GM19328 (cell line): ENCODE data around the gene SEPHS2.
"Not testable (repeated sequence)": the region's sequence is repeated elsewhere in the genome, so short reads cannot be mapped to it uniquely, and the experiment has no call there.

Experiments
- ATAC-seq: cut with Tn5 transposase; IDR thresholded peaks from one replicate; pipeline ENCODE4 v1.9.1; 2021; ENCODE audit warnings: mild to moderate bottlenecking, moderate library complexity; ENCODE audit not compliant: unreplicated experiment

Gene SEPHS2

DNA sequence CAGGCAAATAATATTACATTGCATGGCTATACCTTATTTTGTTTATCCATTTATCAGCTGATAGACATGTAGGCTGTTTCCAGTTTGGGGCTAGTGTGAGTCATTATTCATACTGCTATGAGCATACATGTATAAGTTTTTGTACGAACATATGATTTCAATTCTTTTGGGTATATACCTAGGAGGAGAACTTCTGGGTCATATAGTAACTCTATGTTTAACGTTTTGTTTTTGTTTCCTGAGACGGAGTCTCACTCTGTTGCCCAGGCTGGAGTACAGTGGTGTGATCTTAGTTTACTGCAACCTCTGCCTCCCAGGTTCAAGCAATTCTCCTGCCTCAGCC, 24.5 kb upstream of the SEPHS2 start:
- ATAC-seq, result no peak

- ATAC-seq, result no peak
Observed at GRCh38 chr16:30464078-30464477, 18.4 kb upstream of the SEPHS2 start.

GRCh38 chr16:30461426-30461825, 15.8 kb upstream of the SEPHS2 start:
- ATAC-seq, result not testable (repeated sequence)

GRCh38 chr16:30459456-30459855, 13.8 kb upstream of the SEPHS2 start:
- ATAC-seq, result no peak

DNA sequence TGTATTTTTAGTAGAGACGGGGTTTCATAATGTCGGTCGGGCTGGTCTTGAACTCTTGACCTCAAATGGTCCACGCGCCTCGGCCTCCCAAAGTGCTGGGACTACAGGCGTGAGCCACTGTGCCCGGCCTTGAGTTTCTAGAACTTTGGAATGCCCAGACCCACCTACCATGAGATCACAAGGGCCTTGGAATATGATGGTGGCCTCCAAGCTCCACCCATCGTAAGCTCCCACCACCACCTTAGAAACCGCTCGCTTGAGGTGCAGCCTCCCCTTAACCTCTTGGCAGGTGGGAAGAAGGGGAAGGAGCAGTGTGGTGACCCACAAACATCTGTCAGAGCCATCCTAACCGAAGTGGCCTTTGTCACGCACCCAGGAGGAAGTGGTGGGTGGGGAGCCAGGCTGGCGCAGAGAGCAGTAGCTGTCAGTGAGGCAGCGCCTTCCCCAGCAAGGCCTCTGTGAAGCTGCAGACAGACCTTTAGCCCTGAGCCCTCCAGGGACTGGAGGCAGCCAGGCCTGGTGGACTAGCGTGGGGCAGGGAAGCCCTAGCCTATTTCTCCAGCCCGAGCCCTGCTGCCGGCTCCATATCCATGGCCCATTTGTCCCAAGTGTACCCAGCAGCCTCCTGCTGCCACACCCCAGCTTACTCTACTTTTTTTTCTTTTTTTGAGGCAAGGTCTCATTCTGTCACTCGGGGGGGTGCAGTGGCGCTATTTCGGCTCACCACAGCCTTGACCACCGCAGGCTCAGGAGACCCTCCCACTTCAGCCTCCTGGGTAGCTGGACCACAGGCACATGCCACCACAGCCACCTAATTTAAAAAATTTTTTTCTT, 13.1 kb upstream of the SEPHS2 start:
- ATAC-seq, result peak; percentile 80

GRCh38 chr16:30457743-30458560, 12.3 kb upstream of the SEPHS2 start:
- no peak for ATAC-seq

DNA sequence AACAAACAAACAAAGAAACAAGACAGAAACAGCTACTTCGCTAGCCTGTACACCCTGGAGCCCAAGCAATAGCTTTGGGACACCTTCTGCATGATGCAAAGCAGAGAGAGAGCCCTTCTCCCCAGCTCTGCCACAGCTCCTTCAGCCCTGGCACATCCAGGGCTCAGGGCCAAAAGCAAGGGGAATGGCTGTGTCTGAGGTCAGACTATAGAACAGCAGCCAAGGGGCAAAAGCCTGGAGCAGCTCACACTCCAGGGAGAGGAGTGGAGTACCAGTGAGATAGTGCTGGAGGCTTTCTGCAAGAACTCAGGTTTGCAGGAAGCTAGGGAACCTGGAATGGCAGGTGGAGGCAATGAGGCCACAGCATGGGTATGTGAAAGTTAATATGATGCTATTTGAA, 11.6 kb upstream of the SEPHS2 start:
- ATAC-seq, result no peak

DNA sequence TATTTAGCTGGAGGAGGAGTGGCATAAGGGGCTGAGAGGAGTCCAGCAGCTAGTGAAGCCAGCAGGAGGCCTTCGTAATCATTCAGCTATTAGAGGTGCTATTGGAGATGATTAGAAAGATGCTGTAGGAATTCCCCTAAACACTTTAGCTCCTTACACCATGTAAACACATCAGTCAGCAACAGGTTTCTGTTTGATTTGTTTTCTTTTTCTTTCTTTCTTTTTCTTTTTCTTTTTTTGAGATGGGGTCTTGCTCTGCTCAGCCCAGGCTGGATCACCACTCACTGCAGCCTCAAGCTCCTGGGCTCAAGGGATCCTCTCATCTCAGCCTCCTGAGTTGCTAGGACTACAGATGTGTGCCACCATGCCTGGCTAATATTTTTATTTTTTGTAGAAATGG, 10.6 kb upstream of the SEPHS2 start:
- no peak for ATAC-seq

GRCh38 chr16:30452709-30453580, 7.3 kb upstream of the SEPHS2 start:
- not testable (repeated sequence) for ATAC-seq

GRCh38 chr16:30449116-30449435, 3.4 kb upstream of the SEPHS2 start:
- ATAC-seq, result no peak

DNA sequence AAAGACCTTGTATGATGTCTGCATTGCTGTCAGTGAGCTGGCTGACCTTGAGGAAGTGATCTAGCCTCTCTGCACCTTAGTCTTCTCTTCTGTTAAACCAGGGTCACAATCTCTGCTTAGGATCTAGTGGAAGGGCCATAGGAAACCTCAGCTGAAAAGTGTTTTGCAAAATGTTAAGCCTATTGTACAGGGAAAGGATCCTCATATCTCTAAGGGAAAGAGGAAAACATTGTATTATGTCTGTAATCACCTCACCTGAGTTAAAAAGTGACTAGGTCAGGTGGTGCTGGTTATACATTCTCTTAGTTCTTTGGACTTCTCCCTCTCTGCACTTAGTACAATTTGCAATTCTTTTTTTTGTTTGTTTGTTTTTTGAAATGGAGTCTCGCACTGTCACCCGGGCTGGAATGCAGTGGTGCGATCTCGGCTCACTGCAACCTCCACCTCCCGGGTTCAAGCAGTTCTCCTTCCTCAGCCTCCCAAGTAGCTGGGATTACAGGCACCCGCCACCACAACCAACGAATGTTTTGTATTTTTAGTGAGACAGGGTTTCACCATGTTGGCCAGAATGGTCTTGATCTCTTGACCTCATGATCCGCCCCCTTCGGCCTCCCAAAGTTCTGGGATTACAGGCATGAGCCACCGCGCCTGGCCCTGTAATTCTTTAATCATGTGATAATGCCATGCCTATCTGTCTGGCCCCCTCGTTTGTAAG, 2.0 kb upstream of the SEPHS2 start:
- no peak for ATAC-seq

- ATAC-seq, result no peak
Observed at GRCh38 chr16:30446203-30446595, 525 bp upstream of the SEPHS2 start.

- no peak for ATAC-seq
Observed at GRCh38 chr16:30445149-30445407, 596 bp downstream of the SEPHS2 start.

DNA sequence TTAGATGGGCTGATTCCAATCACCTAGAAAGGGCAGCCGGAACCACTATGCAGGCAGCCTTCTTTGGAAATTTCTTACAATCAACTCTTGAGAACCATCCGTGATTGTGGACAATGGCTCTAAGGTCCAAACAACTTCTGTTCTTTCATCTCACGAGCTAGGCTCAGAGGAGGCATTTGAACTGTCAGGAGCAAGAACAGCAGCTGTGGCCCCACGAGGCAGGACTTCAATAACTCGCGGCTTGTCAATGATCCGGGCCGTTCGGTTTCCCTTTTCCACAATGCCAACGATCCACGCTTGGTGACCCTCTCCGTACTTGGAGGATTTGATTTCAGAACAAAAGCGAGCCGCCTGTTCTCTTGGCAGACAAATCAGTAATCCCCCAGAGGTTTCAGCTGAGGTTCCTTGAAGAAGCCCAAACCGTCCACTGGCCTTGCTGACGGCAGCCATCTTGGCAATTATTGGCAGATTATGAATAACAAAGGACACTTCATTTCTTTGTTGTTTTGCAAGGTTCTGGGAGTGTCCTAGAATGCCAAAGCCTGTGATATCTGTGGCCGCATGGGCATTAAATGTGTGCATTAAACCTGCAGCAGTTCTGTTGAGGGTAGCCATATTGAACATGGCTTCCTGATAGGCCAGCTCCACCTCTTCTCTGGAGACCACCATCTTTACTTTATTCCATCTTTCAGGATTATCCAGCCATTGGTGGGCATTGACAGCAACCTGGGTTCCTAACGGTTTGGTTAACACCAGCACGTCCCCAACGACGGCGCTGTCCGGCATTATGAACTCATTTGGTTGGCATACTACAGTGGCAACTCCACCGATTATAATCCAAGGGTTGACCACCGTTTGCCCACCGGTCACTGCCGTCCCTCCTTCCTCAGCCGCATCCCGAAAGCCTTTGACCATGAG, 1.2 kb downstream of the SEPHS2 start:
- ATAC-seq, result no peak

DNA sequence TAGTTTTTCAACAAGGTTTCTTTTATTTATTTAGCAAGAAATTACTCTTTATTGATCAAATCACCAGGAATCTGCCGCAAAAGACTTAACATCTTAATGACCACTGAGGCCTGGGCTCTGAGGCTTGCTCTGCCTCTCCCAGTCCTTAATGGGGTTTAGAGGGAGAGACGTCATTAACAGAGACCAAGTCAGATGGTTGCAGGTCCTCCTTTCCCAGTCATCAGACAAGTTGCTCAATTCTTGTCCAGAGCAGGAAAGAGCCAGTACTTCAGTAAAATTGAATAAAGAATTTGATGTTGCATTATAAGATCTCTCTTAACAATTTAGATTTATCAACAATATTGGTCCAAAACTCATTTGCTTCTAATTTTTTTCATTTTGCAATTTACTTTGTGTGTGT, 2.0 kb downstream of the SEPHS2 start:
- ATAC-seq, result no peak

DNA sequence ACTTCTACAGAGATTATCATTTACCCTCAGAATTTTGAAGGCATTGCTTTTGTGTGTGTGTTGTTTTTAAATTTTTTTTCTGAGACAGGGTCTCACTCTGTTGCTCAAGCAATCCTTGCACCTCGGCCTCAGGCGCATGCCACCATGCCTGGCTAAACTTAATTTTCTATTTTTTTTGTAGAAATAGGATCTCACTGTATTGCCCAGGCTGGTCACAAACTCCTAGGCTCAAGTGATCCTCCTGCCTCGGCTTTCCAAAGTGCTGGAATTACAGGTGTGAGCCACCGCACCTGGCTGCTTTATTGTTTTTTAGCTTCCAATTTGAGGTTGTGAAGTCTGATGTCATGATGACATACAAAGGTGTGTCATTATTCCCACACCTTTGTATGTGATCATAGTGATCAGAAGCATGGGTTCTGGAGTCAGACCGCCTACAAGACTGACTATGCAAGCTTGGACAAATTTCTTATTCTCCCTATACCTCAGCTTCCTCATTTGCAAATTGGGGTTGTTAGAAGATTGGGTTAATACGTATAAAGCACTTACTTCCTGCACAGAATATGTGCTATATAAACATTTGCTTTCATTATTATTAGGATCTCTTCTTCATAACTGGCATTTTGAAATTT, 5.8 kb downstream of the SEPHS2 start:
- no peak for ATAC-seq

DNA sequence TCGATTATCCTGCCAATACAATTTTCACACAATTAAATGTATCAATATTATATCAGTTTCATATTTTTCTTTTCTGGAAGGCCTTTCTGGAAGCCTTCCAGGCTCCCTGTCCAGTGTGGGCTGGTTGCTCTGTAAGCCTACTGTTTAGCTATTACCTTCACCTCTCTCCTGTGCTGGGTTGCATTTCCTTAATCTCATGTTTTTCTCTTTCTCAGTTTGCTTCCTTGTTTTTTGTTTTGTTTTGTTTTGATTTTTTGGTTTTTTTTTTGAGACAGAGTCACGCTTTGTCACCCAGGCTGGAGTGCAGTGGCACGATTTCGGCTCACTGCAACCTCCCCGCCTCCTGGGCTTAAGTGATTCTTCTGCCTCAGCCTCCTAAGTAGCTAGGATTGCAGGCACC, 6.8 kb downstream of the SEPHS2 start:
- ATAC-seq, result no peak

- no peak for ATAC-seq
Observed at GRCh38 chr16:30437511-30438046, 8.1 kb downstream of the SEPHS2 start.

DNA sequence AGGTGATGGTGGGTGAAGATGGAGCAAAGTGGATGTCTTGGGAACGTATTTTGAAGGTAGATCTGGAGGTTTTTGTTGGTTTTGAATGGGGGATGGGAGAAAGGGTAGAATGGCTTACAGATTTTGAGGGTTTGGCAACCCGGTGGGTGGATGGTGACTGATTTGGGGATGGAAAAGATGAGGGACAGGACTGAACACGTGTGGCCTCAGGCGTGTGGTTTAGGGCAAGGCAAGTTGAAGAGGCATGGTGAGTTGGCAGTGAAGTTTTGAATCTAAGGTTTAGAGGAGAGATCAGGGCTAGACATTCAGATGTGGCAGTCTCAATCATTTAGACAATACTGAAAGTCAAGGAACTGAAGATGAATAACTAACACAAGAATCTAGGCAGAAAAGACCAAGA, 10.8 kb downstream of the SEPHS2 start:
- no peak for ATAC-seq
